COLO668 (cell line): ENCODE results near the gene PTPRCAP.
A peak's percentile ranks its signal among the peaks of the same experiment; 100 is the strongest.
"Not testable (repeated sequence)": the region's sequence is repeated elsewhere in the genome, so short reads cannot be mapped to it uniquely, and the experiment has no call there.

Experiments
- DNase-seq: peaks from one replicate; lab custom pipeline; 2025; ENCODE audit not compliant: unreplicated experiment; lab: John Stamatoyannopoulos, UW

The PTPRCAP gene

DNA sequence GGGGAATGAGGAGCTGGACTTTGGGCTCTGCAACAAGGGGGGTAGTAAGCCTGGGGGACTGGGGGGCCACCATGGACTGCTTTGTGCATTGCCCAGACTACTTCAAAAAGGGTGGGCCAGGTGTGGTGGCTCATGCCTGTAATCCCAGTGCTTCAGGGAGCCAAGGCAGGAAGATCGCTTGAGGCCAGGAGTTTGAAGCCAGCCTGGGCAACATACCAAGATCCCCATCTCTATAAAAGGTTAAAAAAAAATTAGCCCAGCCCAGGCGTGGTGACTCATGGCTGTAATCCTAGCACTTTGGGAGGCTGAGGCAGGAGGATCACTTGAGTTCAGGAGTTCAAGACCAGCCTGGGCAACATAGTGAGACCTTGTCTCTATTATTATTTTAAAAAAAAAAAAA, 28.0 kb upstream of the PTPRCAP start:
- not testable (repeated sequence) for DNase-seq

DNA sequence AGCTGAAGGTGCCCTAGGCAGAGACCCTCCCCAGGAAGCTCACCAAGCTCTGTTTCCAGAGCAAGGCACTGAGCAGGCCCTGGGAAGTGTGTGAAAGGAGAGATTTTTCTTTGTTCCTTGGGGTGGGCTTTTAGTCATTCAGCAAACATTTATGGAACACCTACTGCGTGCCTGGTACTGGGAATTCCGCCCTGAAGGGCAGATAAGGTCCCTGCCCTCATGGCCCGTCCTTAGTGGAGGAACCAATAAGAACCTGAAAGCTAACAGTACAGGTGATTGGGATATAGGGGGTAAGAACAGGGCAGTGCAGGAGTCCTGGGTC, 27.7 kb upstream of the PTPRCAP start:
- no peak for DNase-seq

DNA sequence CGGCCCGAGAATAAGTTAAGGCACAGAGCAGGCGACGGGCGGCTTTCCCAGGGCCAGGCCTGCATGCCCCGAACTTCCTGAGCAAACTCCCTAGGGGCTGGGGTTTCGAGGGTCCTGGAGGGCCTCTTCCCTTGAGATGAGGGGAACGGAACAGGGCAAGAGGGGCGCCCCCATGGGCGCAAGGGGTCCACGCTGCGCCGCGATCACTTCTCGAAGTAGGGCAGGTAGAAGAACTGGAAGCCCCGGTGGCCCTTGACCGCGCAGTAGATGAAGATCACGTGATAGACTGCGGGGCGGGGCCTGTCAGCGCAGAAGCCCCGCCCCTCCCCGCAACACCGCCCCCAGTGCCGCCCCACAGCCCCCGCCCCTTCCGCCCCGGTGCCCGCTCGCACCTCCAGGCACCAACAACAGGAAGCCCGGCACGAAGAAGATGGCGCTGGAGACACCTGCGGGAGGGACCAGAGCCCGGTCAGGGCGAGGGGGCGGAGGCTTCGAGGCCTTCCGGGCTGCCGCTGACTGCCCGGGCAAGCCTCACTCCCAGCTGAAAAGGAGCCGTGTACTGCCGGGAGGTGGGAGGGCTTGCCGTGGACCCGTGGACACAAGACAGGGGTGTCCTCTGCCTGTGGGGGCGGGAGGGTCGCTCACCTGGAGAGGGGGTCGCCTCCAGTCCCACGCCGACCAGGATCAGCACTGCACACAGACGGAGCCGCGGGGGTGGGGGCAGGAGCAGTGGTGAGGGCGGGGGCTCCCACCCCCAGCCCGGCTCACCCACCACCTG, 27.1 kb upstream of the PTPRCAP start:
- peak; percentile 93 for DNase-seq

DNA sequence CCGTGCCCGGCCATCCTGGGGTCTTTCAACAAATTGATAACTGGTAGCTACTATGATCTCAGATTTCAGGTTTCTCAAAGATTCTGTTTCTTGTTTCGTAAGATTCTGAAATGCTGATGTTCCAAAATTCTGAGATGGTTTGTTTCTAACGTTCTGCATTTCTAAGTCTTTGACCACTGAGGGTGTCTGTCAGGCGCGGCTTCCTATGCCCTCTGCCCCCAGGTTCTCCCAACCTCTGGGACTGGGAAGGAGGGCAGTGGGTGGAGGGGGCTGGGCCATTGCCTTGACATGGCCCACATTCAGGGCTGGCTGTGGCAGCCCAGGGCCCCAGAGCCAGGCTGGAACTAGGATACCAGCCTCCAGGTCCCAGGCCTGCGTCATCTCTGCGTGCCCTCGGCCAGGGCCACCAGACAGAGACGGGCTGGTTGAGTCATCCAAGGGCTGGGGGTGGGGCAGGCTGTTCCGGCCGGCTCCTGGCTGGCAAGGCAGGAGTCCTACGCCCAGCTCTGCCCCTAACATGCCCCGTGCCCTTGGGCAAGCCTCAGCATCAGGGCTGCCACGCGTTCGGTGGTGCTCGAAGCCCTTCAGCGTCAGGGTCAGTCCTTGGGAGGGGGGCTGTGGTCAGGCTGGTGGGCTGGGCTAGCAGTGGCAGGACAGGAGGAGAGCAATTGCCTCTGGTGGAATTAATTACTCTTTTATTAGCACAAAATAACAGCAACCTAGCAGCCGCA, 26.4 kb upstream of the PTPRCAP start:
- DNase-seq, result peak; percentile 81

DNA sequence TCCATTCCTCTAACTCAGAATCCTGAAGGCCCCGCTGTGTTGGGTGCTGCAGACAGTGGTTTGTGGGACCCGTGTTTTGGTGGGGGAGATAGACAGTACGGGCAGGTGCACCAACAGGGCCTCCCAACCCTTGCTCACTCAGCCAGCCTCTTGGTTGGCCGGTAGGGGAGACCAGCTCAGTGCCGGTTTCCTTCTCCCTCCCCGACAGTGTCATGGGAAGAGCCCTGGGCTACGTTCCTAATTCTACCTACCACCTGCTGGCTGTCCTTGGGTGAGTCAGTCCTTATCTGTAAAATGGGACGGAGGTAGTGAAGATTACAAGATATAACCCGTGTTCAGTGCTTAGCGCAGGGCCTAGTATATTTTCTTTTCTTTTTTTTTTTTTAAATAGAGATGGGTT, 25.7 kb upstream of the PTPRCAP start:
- DNase-seq, result no peak

DNA sequence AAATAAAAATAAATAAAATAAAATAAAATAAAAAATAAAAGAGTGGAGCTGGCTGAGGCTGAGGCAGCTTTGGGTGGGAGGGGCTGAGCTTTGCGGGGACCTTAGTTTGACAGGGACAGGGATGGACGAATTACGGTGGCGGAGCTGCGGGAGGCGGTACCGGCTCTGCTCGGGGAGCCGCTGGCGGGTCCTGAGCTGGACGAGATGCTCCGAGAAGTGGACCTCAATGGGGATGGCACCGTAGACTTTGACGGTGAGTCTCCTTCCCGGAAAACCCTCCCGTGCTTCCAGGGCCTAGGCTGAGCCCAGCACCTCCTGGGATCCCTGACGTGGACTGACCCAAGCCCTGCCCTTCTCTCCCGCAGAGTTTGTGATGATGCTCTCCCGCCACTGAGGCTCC, 20.8 kb upstream of the PTPRCAP start:
- DNase-seq, result no peak

DNA sequence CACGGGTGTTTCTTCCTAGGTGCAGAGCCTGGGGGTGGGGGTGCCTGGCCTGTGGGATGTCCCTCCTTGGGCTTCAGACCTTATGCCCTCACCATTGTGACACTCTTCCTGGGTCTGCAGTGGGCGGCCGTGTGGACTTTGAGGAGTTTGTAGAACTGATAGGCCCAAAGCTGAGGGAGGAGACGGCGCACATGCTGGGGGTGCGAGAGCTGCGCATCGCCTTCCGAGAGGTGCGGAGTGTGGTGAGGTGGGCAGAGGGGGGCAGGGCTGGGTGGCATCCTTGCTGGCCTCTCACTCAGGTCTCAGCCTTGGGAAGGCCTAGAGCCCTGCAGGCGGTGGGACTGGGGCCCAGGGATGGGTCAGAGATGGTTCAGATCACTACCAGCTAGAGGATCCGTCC, 20.0 kb upstream of the PTPRCAP start:
- DNase-seq, result no peak

DNA sequence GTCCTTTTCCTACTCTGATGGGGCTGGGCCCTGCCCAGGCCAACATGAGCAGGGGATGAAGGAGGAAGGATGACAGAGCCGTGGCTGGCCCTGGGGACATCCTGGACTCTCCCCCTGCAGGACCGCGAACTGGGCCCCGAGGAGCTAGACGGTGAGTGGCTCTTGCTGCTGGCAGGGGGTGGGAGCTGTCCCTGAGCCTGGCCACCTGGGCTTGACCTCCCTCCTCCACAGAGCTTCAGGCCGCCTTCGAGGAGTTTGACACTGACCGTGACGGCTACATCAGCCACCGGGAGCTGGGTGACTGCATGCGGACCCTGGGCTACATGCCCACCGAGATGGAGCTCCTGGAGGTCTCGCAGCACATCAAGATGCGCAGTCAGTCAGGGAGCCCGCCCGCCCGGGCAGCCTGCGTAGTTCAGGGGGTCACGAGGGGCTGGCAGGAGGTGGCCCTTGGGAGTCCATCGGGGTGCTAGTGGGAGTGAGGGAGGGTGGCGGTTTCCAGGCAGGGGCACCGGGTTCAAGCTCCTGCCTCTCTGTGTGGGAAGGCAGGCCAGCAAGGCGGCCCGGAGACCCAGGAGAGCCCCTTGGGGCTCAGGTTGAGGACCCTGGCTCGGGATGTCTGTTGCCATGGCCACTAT, 18.7 kb upstream of the PTPRCAP start:
- no peak for DNase-seq

DNA sequence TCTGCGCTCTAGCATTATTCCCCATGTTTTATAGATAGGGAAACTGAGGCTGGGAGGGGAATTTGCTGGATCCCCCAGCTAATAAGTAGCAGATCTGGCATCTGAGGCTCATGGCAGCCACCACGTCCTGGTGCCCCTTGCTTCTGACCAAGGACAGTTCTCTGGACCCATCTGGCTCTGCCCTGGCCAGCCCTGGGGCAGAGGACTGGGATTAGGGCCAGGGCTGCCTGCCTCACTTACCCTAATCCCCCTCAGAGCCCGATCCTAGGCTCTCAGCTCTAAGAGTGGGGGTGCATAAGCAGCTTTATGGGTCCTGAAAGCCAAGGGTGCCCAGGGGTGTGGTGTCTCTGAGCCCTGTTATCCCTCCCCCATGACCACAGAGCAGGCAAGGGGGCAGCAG, 17.6 kb upstream of the PTPRCAP start, which contains the start of gene CABP4:
TSS of gene CABP4 (plus strand) at position 301 of the 400 bp plus-strand sequence. CDS start at position 371, 70 bp downstream.
- no peak for DNase-seq

DNA sequence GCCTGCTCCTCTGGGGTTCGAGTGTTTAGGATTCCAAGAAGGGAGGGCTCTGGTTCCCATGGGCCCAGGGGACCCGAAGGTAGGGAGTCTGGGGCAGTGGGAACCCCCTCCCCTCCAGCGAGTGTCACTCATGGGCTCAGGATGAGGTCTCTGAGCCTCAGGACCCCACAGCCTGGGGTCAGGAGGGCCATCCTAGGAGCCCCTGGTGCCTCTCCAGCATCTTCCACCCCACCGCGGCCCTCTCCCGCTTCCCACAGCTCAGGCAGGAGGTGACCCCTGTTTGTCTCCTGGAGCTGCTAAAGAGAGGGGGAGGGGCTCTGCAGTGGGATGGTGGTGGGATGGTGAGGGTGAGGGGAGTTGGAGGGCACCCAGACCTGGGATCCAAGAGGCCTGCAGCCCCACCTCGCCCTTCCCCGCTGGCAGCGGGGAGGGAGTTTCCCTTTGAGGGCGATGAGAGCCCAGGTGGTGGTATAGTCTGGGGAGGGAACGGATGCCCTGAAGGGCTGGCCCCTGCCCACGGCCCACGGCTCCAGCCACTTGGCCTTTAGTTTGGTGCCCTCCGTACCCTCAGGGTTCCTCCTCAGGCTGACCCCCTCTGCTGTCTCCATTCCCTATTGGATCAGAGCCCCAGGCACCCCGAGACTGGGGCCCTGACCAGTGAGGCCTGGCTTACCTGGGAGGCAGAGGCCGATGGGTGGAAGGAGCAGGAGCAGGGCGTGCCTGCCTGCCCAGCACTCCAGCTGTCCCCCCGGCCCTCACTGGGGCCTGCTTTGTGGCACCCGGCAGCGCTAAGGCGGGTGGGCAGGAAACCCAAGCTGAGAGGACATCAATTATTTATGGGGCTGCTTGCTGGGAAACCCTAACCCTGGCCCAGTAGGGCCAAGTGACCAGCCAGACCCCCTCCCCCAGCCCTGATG, 16.6 kb upstream of the PTPRCAP start:
- DNase-seq, result no peak

DNA sequence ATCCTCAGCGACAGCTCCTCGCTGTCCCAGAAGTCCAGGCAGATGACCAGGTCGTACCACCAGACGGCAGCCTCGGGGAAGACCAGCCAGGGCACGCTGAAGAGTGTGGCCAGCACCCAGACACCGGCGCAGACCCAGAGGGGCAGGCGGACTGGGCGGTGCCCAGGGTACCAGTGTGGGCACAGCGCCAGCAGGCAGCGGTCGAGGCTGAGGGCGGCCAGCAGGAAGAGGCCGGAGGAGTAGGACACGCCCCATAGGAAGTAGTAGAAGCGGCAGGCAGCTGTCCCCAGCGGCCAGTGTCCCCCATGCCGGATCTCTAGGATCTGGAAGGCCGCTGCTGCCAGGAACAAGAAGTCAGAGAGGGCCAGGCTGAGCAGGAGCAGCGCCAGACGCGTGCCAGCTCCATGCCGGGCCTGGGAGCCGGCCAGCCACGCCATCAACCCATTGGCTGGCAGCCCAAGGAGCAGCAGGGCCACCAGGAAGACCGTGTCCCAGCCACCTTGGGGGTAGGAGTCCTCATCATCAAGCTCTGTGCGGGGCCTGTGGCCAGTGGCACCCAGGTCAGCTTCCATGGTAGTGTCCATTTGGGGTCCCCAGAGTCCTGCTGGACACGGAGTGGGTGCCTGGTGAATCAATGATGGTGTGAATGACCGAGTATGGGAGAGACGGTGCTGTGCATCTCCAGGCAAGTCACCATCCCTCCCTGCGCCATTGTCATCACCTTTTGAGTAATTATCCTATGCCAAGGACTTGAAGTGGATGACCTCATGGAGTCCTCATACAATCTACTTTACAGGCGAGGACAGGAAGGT, 14.9 kb upstream of the PTPRCAP start, which contains the start of gene GPR152:
TSS of gene GPR152 (minus strand) at position 589 of the 812 bp plus-strand sequence. CDS start at position 584, 5 bp downstream.
- peak; percentile 83 for DNase-seq

DNA sequence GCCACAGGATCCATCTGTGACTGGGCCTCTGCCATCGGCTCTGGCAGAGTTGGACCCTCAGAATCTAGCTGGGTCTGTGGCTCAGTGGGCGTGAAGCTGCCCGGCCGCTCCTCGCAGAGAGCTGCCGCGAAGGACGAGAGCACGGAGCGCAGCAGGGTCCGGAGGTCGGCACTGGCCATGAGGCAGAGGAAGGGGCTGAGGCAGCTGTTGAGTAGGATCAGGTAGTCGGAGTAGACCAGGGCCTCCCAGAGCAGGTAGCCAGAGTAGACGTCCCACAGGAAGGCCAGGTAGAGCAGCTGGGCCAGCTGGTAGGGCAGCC, 14.1 kb upstream of the PTPRCAP start:
- DNase-seq, result no peak

DNA sequence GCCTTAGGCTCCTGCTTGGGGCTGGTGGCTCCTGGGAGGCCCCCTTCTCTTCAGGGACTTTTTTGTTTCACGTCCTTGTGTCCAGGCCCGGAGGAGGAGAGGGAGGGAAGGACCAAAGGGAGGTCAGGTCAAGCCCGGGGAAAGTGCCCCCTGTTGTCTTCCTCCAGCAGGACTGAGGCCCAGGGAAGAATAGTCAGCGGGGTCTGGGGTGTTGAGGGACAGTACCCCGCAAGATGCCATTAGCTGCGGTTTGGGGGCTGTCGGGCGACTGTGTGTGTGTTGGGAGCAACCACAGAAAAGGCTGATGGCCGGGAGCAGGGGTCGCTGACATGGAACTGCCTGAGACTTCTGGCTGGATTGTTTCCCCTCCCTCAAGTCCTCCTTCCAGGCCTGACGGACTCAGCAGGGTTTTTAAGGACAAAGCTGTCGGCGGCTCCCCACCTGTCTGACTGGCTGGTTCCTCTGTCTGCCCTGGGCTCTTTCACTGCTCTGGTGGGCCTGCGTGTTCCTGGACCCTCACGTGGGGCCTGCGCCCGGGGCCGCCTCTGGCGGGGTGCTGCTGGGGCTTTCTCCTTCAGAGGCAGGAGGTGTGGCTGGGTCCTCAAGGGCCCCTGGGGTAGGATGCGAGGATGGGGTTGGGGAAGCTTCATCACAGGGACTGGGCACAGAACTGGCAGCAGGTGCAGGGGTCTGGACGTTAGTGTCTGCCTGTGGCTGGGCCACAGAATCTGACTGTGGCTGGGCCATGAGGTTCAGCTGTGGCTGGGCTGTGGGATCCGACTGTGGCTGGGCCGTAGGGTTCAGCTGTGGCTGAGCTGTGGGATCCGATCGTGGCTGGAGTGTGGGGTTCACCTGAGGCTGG, 13.5 kb upstream of the PTPRCAP start:
- no peak for DNase-seq

DNA sequence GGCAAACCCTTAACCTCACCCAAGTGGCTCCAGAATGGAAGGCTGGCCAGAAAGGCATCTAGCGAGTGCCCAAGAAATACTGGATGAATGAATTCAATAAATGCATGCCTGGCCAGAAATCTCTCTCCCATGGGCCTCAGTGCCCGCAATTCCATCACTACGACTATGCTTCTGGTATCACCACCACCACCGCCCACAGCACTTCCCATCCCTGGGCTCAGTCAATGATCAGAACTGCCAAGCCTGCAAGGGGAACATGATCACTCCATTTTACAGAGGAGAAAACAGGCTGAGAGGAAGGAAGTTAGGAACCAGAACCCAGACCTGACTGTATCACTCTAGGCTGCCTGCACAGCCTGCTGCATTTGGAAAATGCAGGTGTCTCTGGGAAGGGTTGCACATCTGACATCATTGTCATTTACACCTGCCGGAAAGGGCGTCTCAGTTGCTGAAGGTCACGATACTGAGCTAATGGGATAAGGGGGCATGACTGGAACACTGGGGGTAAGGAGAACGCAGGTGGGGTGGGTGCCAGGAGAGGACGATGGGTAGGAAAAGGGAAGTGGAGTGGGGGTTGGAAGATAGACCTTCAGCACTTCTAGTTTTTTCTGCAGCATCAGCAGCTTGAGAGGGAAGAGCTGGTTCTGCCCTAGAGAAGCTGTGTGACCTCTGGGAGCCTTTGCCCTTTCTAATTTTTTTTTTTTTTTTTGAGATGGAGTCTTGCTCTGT, 11.8 kb upstream of the PTPRCAP start:
- DNase-seq, result peak; percentile 66

DNA sequence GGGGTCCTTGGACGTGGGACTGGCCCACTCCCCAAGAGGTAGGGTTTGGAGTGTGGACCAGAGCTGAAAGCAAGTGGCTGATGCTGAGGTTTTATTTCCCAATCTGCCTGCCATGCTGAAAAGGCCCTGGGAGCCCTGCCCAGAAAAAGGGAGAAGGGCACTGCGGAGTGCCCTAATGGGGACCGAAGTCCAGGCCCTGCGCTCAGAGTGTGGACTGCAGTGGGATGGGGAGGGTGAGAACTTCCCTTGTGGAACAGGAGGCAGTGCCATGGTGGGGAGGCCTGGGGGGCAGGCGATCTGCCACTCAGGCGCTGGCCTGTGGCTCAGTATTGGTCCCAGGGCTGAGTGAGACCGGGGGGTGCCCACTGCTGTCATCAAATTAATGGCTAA, 10.7 kb upstream of the PTPRCAP start:
- DNase-seq, result no peak

DNA sequence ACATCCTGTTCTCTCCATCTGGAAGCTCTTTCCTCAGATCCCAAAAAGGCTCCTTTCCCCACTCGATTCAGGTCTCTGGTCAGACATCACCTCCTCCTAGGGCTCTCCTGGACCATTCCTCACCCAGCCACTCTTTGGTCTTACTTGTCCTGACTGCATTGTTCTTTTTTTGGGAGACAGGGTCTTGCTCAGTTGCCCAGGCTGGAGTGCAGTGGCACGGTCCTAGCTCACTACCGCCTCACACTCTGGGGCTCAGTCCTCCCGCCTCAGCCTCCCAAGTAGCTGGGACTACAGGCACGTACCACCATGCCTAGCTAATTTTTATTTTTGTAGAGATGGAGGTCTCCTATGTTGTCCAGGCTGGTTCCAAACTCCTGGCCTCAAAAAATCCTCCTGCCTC, 8.0 kb upstream of the PTPRCAP start:
- DNase-seq, result no peak

DNA sequence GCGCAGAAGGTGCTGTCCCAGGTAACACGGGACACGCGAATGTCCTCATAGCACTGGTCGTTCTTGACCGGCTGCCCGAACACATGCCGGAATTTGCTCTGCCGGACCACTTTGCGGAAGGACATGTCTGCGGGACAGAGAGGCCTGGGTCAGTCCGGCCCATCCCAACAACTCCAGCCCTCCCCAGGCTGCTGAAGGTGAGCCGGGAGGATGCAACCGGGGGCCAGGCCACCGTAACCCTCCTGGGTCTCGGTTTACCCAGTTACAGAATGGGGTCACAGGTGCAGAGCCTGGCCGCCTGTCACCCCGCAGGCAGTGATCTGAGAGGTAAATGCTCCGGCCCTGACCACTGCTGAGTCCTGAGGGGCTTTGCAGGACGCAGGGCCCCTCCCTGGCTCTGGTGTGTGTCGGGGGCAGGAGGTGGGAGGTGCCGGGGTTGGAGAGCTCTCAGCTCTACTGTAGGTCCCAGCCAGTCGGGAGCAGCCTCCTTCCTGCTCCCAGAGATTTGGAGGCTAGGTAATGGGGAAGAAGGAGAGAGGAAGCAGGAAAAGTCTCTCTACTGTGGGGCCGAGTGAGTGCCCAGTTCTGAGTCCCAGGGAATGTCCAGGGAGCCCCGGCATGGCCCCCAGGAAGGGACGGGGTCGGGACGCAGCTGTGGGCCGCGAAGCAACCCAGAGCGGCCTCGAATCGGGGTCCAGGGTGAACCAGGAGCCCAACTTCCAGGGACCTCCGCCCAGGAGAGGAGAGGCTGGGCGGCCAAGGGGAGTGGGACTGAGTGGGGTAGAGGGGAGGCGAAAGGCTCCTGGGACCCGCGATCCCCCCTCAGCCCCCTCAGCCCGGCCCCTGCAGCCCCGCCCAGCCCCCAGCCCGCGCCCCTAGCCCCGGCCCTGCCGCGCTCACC, 5.3 kb upstream of the PTPRCAP start:
- no peak for DNase-seq
